Measurements from ENCODE around the gene ZYX. TPM values are rescaled to one million over a fixed set of nuclear protein-coding genes. Genes with fewer than 3 reads are reported as not detected.

Gene ZYX
- polyA plus RNA-seq, 1 donor from 2014 or later = 10.0 TPM

DNA sequence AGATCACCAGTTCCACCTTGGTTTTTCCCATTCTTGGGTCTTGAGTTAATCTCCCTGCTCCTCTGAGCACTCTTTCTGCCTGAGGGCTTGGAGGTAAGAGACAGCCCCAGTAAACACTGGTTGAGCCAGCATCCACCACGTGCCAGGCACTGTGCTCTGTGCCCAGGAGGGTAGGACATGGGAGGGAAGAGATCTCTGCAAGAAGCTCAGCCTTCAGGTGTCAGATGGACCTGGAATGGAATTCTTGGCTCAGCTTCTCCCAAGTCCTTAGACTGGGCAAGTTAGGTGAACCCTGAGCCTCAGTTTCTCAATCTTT, 2.5 kb downstream of the ZYX start:
- TF ChIP-seq EP300 (conservative IDR thresholded peaks at IDR 0.05; ENCODE audit: poor library complexity, severe bottlenecking) (no peak), RAD21 (conservative IDR thresholded peaks at IDR 0.05) (no peak), MXI1 (conservative IDR thresholded peaks at IDR 0.05; ENCODE audit: poor library complexity, severe bottlenecking) (no peak), POLR2AphosphoS5 (IDR thresholded peaks at IDR 0.05) (no peak), EZH2 (IDR thresholded peaks at IDR 0.05; ENCODE audit: borderline replicate concordance, insufficient read depth, low read length, poor library complexity, severe bottlenecking) (no peak), TAF1 (IDR thresholded peaks at IDR 0.05; ENCODE audit: low read depth) (no peak), SMC3 (conservative IDR thresholded peaks at IDR 0.05; ENCODE audit: poor library complexity) (no peak)
- TF ChIP-seq, protein P1, sequence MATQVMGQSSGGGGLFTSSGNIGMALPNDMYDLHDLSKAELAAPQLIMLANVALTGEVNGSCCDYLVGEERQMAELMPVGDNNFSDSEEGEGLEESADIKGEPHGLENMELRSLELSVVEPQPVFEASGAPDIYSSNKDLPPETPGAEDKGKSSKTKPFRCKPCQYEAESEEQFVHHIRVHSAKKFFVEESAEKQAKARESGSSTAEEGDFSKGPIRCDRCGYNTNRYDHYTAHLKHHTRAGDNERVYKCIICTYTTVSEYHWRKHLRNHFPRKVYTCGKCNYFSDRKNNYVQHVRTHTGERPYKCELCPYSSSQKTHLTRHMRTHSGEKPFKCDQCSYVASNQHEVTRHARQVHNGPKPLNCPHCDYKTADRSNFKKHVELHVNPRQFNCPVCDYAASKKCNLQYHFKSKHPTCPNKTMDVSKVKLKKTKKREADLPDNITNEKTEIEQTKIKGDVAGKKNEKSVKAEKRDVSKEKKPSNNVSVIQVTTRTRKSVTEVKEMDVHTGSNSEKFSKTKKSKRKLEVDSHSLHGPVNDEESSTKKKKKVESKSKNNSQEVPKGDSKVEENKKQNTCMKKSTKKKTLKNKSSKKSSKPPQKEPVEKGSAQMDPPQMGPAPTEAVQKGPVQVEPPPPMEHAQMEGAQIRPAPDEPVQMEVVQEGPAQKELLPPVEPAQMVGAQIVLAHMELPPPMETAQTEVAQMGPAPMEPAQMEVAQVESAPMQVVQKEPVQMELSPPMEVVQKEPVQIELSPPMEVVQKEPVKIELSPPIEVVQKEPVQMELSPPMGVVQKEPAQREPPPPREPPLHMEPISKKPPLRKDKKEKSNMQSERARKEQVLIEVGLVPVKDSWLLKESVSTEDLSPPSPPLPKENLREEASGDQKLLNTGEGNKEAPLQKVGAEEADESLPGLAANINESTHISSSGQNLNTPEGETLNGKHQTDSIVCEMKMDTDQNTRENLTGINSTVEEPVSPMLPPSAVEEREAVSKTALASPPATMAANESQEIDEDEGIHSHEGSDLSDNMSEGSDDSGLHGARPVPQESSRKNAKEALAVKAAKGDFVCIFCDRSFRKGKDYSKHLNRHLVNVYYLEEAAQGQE (IDR thresholded peaks at IDR 0.05; ENCODE audit: borderline replicate concordance) = no peak
- TF ChIP-seq, protein P2, sequence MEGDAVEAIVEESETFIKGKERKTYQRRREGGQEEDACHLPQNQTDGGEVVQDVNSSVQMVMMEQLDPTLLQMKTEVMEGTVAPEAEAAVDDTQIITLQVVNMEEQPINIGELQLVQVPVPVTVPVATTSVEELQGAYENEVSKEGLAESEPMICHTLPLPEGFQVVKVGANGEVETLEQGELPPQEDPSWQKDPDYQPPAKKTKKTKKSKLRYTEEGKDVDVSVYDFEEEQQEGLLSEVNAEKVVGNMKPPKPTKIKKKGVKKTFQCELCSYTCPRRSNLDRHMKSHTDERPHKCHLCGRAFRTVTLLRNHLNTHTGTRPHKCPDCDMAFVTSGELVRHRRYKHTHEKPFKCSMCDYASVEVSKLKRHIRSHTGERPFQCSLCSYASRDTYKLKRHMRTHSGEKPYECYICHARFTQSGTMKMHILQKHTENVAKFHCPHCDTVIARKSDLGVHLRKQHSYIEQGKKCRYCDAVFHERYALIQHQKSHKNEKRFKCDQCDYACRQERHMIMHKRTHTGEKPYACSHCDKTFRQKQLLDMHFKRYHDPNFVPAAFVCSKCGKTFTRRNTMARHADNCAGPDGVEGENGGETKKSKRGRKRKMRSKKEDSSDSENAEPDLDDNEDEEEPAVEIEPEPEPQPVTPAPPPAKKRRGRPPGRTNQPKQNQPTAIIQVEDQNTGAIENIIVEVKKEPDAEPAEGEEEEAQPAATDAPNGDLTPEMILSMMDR (IDR thresholded peaks at IDR 0.05; ENCODE audit: poor library complexity, severe bottlenecking) = no peak
- Histone ChIP-seq H3K36me3 (ENCODE audit: insufficient read depth, low read length) (no peaks in the 10 kb centered on the region), H3K4me3 (ENCODE audit: low read length) (no peak overlapping the region), H3K79me2 (replicated peaks; ENCODE audit: insufficient read depth, low read length) (peaks cover 6% of the 10 kb centered on the region), H3F3A (ENCODE audit: insufficient read depth, low read length, poor library complexity, severe bottlenecking) (no peaks in the 10 kb centered on the region), H3K27ac (ENCODE audit: low read length) (no peak overlapping the region), H3K9ac (ENCODE audit: low read length) (no peak overlapping the region), H3K4me2 (ENCODE audit: low read length) (no peak overlapping the region), H3K9me2 (ENCODE audit: insufficient read depth, low read length) (no peaks in the 10 kb centered on the region), H2AFZ (ENCODE audit: low read depth, low read length) (no peak overlapping the region), H4K20me1 (ENCODE audit: insufficient read depth) (no peaks in the 10 kb centered on the region), H3K9me3 (ENCODE audit: low read length) (no peaks in the 10 kb centered on the region), H3K27me3 (ENCODE audit: insufficient read depth, low read depth, low read length) (no peaks in the 10 kb centered on the region)

DNA sequence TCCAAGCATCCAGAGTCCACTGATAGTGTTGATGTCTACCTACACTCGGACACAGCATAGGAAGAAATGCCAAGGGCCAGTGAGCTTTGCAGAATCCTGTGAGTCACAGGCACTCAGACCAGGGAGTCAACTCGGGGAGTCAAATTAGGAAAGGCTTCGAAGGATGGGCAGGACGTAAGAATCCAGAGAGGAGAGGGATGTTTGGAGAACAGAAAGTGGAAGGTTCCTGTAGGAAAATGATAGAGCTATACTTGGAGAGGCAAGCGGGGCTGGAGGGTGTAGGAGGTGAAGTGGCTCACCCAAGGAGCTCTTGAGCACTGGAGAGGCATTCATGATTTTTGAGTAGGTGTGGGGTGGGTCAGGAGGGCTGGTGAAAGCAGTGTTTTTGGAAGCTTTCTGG, 3.0 kb downstream of the ZYX start:
- H3K79me2 ChIP-seq (replicated peaks; ENCODE audit: insufficient read depth, low read length) = peaks cover 6% of the 10 kb centered on the region
- H3K4me3 ChIP-seq (ENCODE audit: low read length) = no peak overlapping the region
- TF ChIP-seq MXI1 (conservative IDR thresholded peaks at IDR 0.05; ENCODE audit: poor library complexity, severe bottlenecking) = no peak
- TF ChIP-seq SMC3 (conservative IDR thresholded peaks at IDR 0.05; ENCODE audit: poor library complexity) = no peak
- no peak for TF ChIP-seq TAF1 (IDR thresholded peaks at IDR 0.05; ENCODE audit: low read depth)
- no peak for TF ChIP-seq EZH2 (IDR thresholded peaks at IDR 0.05; ENCODE audit: borderline replicate concordance, insufficient read depth, low read length, poor library complexity, severe bottlenecking)
- TF ChIP-seq EP300 (conservative IDR thresholded peaks at IDR 0.05; ENCODE audit: poor library complexity, severe bottlenecking) = no peak
- TF ChIP-seq, protein P1 (IDR thresholded peaks at IDR 0.05; ENCODE audit: borderline replicate concordance) = no peak
- no peak for TF ChIP-seq RAD21 (conservative IDR thresholded peaks at IDR 0.05)
- TF ChIP-seq POLR2AphosphoS5 (IDR thresholded peaks at IDR 0.05) = no peak
- TF ChIP-seq, protein P2 (IDR thresholded peaks at IDR 0.05; ENCODE audit: poor library complexity, severe bottlenecking) = no peak
- no peaks in the 10 kb centered on the region for H3K9me3 ChIP-seq (ENCODE audit: low read length)
- H2AFZ ChIP-seq (ENCODE audit: low read depth, low read length) = no peak overlapping the region
- no peaks in the 10 kb centered on the region for H3F3A ChIP-seq (ENCODE audit: insufficient read depth, low read length, poor library complexity, severe bottlenecking)
- H3K9ac ChIP-seq (ENCODE audit: low read length) = no peak overlapping the region
- H3K27me3 ChIP-seq (ENCODE audit: insufficient read depth, low read depth, low read length) = no peaks in the 10 kb centered on the region
- no peaks in the 10 kb centered on the region for H3K36me3 ChIP-seq (ENCODE audit: insufficient read depth, low read length)
- no peaks in the 10 kb centered on the region for H3K9me2 ChIP-seq (ENCODE audit: insufficient read depth, low read length)
- no peak overlapping the region for H3K4me2 ChIP-seq (ENCODE audit: low read length)
- H3K27ac ChIP-seq (ENCODE audit: low read length) = no peak overlapping the region
- no peaks in the 10 kb centered on the region for H4K20me1 ChIP-seq (ENCODE audit: insufficient read depth)
